RWPE2 (cell line): Measurements from ENCODE around the gene CORO2A.
A peak's percentile ranks its signal among the peaks of the same experiment; 100 is the strongest.
"Not testable (repeated sequence)": the region's sequence is repeated elsewhere in the genome, so short reads cannot be mapped to it uniquely, and the experiment has no call there.

Experiments
- ATAC-seq: fragments of 200-7000 bp; cut with Tn5 transposase; 3 replicates; pipeline ENCODE4 v1.9.1; 2021; ENCODE audit warnings: low read depth
- DNase-seq: peaks from one replicate; pipeline ENCODE4 v3.0.0-alpha.2; 2020; ENCODE audit warnings: low spot score
- H3K27ac ChIP-seq: fragments of 450-650 bp; 2 replicates; pipeline ENCODE4 v1.5.1; 2017; ENCODE audit warnings: mild to moderate bottlenecking; ENCODE audit not compliant: poor library complexity, severe bottlenecking
- H3K27me3 ChIP-seq: fragments of 250-450 bp; sonication (Bioruptor Pico); 2 replicates; pipeline ENCODE4 v1.5.1; 2021; ENCODE audit warnings: mild to moderate bottlenecking, moderate library complexity; ENCODE audit not compliant: insufficient read depth, poor library complexity, severe bottlenecking
- H3K36me3 ChIP-seq: fragments of 250-450 bp; sonication (Bioruptor Pico); 2 replicates; pipeline ENCODE4 v1.5.1; 2020; ENCODE audit warnings: low read depth, mild to moderate bottlenecking, moderate library complexity
- H3K4me1 ChIP-seq: fragments of 250-450 bp; sonication (Bioruptor Pico); 2 replicates; pipeline ENCODE4 v1.5.1; 2021; ENCODE audit warnings: mild to moderate bottlenecking, moderate library complexity; ENCODE audit not compliant: insufficient read depth, poor library complexity, severe bottlenecking
- H3K4me3 ChIP-seq: fragments of 250-450 bp; sonication (Bioruptor Pico); 2 replicates; pipeline ENCODE4 v1.5.1; 2021; ENCODE audit warnings: mild to moderate bottlenecking, moderate library complexity; ENCODE audit not compliant: severe bottlenecking
- H3K9me3 ChIP-seq: fragments of 250-450 bp; sonication (Bioruptor Pico); 2 replicates; pipeline ENCODE4 v1.5.1; 2021; ENCODE audit warnings: mild to moderate bottlenecking, moderate library complexity; ENCODE audit not compliant: severe bottlenecking
- TF ChIP-seq, protein P1 (sequence below): fragments of 450-650 bp; IDR thresholded peaks from one replicate; pipeline ENCODE4 v1.5.1; 2017; ENCODE audit warnings: mild to moderate bottlenecking, moderate library complexity; ENCODE audit not compliant: poor library complexity, severe bottlenecking

CORO2A gene

DNA sequence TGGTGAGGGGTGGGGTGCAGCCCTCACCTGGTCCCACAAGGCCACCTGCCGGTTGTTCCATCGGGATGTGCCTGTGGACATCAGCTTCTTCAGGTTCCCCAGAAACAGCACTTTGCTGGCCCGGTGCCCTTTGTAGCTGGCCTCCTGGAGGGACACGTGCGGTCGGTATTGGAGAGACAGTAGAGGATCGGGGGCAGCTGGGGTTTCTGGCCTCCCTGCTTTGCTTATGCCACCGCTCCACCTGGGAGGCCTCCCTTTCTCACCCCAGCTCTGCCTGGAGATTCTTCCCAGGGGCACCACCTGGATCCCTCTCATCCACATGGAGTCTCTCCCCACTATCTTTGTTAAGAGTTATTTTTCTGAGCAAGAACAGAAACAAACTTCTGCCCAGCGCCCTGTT, 60.3 kb downstream of the CORO2A start:
- Histone ChIP-seq H3K27ac (no peak overlapping the region), H3K4me3 (no peak overlapping the region), H3K36me3 (peaks cover 68% of the 10 kb centered on the region), H3K27me3 (no peaks in the 10 kb centered on the region), H3K9me3 (no peaks in the 10 kb centered on the region), H3K4me1 (no peaks in the 10 kb centered on the region)
- TF ChIP-seq, protein P1, sequence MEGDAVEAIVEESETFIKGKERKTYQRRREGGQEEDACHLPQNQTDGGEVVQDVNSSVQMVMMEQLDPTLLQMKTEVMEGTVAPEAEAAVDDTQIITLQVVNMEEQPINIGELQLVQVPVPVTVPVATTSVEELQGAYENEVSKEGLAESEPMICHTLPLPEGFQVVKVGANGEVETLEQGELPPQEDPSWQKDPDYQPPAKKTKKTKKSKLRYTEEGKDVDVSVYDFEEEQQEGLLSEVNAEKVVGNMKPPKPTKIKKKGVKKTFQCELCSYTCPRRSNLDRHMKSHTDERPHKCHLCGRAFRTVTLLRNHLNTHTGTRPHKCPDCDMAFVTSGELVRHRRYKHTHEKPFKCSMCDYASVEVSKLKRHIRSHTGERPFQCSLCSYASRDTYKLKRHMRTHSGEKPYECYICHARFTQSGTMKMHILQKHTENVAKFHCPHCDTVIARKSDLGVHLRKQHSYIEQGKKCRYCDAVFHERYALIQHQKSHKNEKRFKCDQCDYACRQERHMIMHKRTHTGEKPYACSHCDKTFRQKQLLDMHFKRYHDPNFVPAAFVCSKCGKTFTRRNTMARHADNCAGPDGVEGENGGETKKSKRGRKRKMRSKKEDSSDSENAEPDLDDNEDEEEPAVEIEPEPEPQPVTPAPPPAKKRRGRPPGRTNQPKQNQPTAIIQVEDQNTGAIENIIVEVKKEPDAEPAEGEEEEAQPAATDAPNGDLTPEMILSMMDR, result no peak
- DNase-seq, result no peak
- ATAC-seq, result no peak

DNA sequence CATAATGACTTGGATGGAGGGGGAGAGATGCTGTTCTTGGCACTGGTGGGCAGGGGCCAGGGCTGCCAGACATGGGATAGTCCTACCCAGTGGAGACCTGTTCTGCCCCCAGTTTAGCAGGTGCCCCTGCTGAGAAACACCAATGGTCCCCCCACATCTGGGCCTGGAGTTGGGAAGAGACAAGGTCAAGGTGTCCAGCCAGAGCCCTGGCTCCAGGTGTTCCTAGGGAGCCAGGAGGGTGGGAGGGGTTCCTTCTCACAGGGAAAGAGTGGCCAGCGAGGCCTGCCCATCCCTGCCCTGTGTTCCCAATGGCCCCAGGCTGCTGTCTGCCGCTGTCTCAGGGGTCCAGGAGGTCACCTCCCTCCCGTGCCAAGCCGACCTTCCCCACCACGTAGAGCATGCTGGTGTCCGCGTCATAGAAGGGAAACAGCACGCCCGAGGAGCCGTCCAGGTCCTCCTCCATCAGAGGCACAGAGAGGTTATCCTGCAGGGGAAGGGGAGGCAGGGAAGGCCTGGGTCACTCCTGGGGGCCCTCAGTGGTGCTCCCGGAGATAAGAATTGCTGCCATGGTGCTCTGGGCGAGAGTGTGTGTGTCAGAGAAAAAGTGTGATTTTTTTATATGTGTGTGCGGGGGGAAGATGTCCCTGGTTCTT, 61.7 kb downstream of the CORO2A start:
- DNase-seq (no peak), ATAC-seq (no peak)
- Histone ChIP-seq H3K4me1 (no peaks in the 10 kb centered on the region), H3K9me3 (no peaks in the 10 kb centered on the region), H3K27ac (no peak overlapping the region), H3K36me3 (peaks cover 71% of the 10 kb centered on the region), H3K27me3 (no peaks in the 10 kb centered on the region), H3K4me3 (no peak overlapping the region)
- TF ChIP-seq, protein P1, result no peak

DNA sequence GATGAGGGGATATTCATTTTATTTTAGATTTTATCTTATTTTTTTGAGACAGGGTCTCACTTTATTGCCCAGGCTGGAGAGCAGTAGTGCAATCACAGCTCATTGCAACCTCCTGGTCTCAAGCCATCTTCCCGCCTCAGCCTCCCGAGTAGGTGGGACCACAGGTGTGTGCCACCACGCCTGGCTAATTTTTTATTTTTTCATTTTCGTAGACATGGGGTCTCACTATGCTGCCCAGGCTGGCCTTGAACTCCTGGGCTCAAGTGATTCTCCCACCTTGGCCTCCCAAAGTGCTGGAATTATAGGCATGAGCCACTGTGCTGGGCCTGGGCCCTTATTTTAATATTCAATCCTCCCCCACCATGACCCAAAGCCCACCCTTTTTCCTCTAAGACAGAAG, 62.4 kb downstream of the CORO2A start:
- H3K4me1 ChIP-seq, H3K4me3 ChIP-seq, H3K9me3 ChIP-seq, ATAC-seq, H3K27ac ChIP-seq, H3K27me3 ChIP-seq, DNase-seq: not testable (repeated sequence)
- H3K36me3 ChIP-seq, result peaks cover 68% of the 10 kb centered on the region

DNA sequence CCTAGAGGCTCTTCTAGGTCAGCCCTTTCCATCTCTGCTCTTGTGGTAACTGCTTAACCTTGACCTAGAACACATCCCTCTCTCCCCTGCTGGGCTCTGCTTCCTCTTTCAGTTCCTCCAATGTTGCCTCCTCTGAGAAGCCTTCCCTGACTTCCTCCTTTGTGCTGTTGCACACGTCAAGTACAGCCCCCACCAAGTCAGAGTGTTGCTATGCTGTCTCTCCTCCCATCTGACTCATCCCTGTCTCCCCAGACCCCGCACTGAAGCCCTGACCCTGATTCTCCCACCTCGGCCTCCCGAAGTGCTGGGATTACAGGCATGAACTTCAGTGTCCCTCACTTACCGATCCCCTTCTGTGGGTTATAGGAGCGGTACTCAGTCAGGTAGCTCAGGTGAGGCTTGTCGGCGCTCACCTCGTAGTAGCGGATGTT, 63.0 kb downstream of the CORO2A start:
- H3K4me3 ChIP-seq, result no peak overlapping the region
- DNase-seq (peak; percentile 15), ATAC-seq (no peak)
- H3K9me3 ChIP-seq, result no peaks in the 10 kb centered on the region
- H3K27me3 ChIP-seq, result no peaks in the 10 kb centered on the region
- TF ChIP-seq, protein P1, result no peak
- no peaks in the 10 kb centered on the region for H3K4me1 ChIP-seq
- H3K36me3 ChIP-seq, result peaks cover 70% of the 10 kb centered on the region
- H3K27ac ChIP-seq, result no peak overlapping the region

DNA sequence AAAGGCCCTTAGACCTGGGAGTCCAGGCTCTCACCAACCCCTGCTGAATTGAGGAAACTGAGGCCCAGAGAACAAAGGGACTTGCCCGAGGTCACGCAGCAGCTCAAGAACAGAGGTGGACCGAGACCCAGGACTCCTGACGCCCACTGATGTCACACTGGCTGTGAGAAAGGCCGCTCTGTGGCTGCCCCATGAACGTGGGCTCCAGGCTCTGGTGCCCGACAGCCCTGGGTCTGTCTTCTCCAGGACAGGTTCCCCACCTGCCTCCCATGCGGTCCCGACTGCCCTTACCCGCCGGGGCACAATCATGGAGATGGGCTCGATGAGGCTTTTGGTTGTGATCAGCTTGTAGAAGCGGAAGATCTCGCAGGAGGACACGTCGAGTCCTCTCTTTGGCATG, 64.1 kb downstream of the CORO2A start:
- peak; percentile 55 for DNase-seq

More for the DNA sequence above, 64.1 kb downstream of the CORO2A start:
- Histone ChIP-seq H3K36me3 (peaks cover 65% of the 10 kb centered on the region), H3K27ac (no peak overlapping the region), H3K4me1 (no peaks in the 10 kb centered on the region), H3K4me3 (no peak overlapping the region), H3K9me3 (no peaks in the 10 kb centered on the region), H3K27me3 (no peaks in the 10 kb centered on the region)
- TF ChIP-seq, protein P1, result no peak
- ATAC-seq, result no peak
